Colon (tissue), 2 donors: ENCODE data around the gene DERA.
"Not testable (repeated sequence)": the region's sequence is repeated elsewhere in the genome, so short reads cannot be mapped to it uniquely, and the experiment has no call there.

Experiments
- FAIRE-seq: peaks from 2 replicates; lab custom pipeline; 2012; peaks lifted over from hg19 to GRCh38; lab: Jason Lieb, UNC
- donor health status: control.
- donor health status: control.

The DERA gene

GRCh38 chr12:15904378-15904920 is 6.7 kb upstream of the DERA start:
- no peak for FAIRE-seq

- no peak for FAIRE-seq
Measured at GRCh38 chr12:15910468-15910863, 666 bp upstream of the DERA start.

- FAIRE-seq, result not testable (repeated sequence)
Measured at GRCh38 chr12:15911931-15912330, 799 bp downstream of the DERA start.

- not testable (repeated sequence) for FAIRE-seq
Measured at GRCh38 chr12:15914131-15914530, 3.0 kb downstream of the DERA start.

- FAIRE-seq, result no peak
Measured at GRCh38 chr12:15918066-15918465, 6.9 kb downstream of the DERA start.

- no peak for FAIRE-seq
Measured at GRCh38 chr12:15919418-15919817, 8.3 kb downstream of the DERA start.

GRCh38 chr12:15924956-15925355 is 13.8 kb downstream of the DERA start:
- FAIRE-seq, result no peak

GRCh38 chr12:15928346-15928745 is 17.2 kb downstream of the DERA start:
- no peak for FAIRE-seq

- FAIRE-seq, result no peak
Measured at GRCh38 chr12:15928870-15929571, 17.9 kb downstream of the DERA start.

- no peak for FAIRE-seq
Measured at GRCh38 chr12:15931590-15932053, 20.5 kb downstream of the DERA start.

GRCh38 chr12:15932327-15932726 is 21.2 kb downstream of the DERA start:
- no peak for FAIRE-seq

- no peak for FAIRE-seq
Measured at GRCh38 chr12:15932971-15933370, 21.8 kb downstream of the DERA start.

- FAIRE-seq, result no peak
Measured at GRCh38 chr12:15933751-15934150, 22.6 kb downstream of the DERA start.

GRCh38 chr12:15936751-15937150 is 25.6 kb downstream of the DERA start:
- FAIRE-seq, result no peak

GRCh38 chr12:15937902-15938301 is 26.8 kb downstream of the DERA start:
- FAIRE-seq, result no peak

- FAIRE-seq, result no peak
Measured at GRCh38 chr12:15939111-15939510, 28.0 kb downstream of the DERA start.

GRCh38 chr12:15942475-15942874 is 31.3 kb downstream of the DERA start:
- no peak for FAIRE-seq

GRCh38 chr12:15943519-15943918 is 32.4 kb downstream of the DERA start:
- FAIRE-seq, result peak; percentile 55

GRCh38 chr12:15948461-15948860 is 37.3 kb downstream of the DERA start:
- FAIRE-seq, result not testable (repeated sequence)

GRCh38 chr12:15955281-15955680 is 44.1 kb downstream of the DERA start:
- FAIRE-seq, result no peak

GRCh38 chr12:15956010-15956409 is 44.9 kb downstream of the DERA start:
- FAIRE-seq, result no peak

- FAIRE-seq, result no peak
Measured at GRCh38 chr12:15956413-15957185, 45.5 kb downstream of the DERA start.

- no peak for FAIRE-seq
Measured at GRCh38 chr12:15962760-15963159, 51.6 kb downstream of the DERA start.
